Measurements from ENCODE around the gene SMAD3.

GRCh38 chr15:67158367-67158766 is 93.0 kb downstream of the SMAD3 start:
- TF ChIP-seq, protein P1, sequence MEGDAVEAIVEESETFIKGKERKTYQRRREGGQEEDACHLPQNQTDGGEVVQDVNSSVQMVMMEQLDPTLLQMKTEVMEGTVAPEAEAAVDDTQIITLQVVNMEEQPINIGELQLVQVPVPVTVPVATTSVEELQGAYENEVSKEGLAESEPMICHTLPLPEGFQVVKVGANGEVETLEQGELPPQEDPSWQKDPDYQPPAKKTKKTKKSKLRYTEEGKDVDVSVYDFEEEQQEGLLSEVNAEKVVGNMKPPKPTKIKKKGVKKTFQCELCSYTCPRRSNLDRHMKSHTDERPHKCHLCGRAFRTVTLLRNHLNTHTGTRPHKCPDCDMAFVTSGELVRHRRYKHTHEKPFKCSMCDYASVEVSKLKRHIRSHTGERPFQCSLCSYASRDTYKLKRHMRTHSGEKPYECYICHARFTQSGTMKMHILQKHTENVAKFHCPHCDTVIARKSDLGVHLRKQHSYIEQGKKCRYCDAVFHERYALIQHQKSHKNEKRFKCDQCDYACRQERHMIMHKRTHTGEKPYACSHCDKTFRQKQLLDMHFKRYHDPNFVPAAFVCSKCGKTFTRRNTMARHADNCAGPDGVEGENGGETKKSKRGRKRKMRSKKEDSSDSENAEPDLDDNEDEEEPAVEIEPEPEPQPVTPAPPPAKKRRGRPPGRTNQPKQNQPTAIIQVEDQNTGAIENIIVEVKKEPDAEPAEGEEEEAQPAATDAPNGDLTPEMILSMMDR (conservative IDR thresholded peaks at IDR 0.05), result no peak
- TF ChIP-seq ZFX (IDR thresholded peaks at IDR 0.05), result no peak

Measured in C4-2B (cell line).